GM23248 (cell line): ENCODE measurements around the gene TFPI.

Source experiments
- EZH2 ChIP-seq: fragments of 200-600 bp; sonication (generic); IDR thresholded peaks from 2 replicates; pipeline ENCODE4 v1.6.1; 2018; ENCODE audit warnings: antibody characterized with exemption, mild to moderate bottlenecking; ENCODE audit not compliant: insufficient read depth, poor library complexity, severe bottlenecking
- EZH2phosphoT487 ChIP-seq: fragments of 200-600 bp; sonication (generic); IDR thresholded peaks from 2 replicates; pipeline ENCODE4 v1.6.1; 2018; ENCODE audit warnings: antibody characterized with exemption, moderate library complexity, mild to moderate bottlenecking, low read depth; ENCODE audit not compliant: insufficient read depth

DNA sequence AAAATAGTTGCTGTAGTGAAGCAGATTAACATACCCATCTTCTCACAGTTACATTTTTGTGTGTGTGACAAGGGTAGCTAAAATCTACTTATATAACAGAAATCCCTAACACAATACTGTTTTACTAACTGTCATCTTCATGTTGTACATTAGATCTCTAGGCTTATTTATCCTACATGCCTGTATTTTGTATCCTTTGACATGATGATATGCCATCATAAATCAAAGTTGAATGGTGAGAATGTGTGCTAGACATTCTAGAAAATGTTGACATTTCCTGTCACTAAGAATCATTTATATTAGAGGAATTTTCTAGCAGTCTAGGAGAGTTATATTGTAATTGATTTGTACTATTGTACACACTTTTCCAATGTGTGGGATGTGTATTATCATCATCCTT lies 84.7 kb downstream of the TFPI start:
- no peak for TF ChIP-seq EZH2phosphoT487
- TF ChIP-seq EZH2: no peak
